ENCODE data around the gene RFX3. TPM values are rescaled to one million over a fixed set of nuclear protein-coding genes. Genes with fewer than 3 reads are reported as not detected.

RFX3 gene
- total RNA-seq, 2 experiments from 2014 or later, result 22.9 to 24.8 TPM

DNA sequence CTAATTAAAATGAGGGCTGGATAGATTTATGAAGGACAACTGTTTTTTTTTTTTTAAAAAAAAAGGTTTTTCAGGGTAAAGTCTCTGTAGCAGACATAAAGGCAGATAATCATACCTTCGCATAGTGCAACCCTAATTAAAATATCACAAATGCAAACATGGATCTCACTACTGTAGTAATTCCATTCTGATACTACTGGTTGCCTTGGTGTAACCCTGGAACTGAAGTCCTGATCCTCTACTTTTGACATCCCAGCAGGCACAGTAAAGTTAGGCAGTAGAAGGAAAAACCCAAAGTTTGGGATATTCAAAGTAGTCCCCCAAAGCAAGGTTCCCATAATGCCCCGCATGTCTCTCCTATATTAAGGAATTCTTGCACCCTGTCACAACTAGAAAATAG, 19.6 kb downstream of the RFX3 start:
- no peaks in the 10 kb centered on the region for H3K4me1 ChIP-seq (ENCODE audit: insufficient read depth, low read length)
- H3K27ac ChIP-seq (ENCODE audit: low read depth in 1 of 2, low read length in 2 of 2), result no peak overlapping the region
- H3K4me3 Mint-ChIP-seq, result no peak overlapping the region
- H3K9me3 Mint-ChIP-seq, result no peaks in the 10 kb centered on the region
- H3K36me3 ChIP-seq (ENCODE audit: insufficient read depth, low read length), result no peaks in the 10 kb centered on the region
- H3K27me3 Mint-ChIP-seq, result no peaks in the 10 kb centered on the region
- no peak overlapping the region for H3K27ac Mint-ChIP-seq
- TF ChIP-seq, protein P1, sequence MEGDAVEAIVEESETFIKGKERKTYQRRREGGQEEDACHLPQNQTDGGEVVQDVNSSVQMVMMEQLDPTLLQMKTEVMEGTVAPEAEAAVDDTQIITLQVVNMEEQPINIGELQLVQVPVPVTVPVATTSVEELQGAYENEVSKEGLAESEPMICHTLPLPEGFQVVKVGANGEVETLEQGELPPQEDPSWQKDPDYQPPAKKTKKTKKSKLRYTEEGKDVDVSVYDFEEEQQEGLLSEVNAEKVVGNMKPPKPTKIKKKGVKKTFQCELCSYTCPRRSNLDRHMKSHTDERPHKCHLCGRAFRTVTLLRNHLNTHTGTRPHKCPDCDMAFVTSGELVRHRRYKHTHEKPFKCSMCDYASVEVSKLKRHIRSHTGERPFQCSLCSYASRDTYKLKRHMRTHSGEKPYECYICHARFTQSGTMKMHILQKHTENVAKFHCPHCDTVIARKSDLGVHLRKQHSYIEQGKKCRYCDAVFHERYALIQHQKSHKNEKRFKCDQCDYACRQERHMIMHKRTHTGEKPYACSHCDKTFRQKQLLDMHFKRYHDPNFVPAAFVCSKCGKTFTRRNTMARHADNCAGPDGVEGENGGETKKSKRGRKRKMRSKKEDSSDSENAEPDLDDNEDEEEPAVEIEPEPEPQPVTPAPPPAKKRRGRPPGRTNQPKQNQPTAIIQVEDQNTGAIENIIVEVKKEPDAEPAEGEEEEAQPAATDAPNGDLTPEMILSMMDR (IDR thresholded peaks at IDR 0.05), result no peak
- DNase-seq, result no peak
- no peak overlapping the region for H3K4me3 ChIP-seq (ENCODE audit: low read length)
- peaks cover 45% of the 10 kb centered on the region for H3K4me1 Mint-ChIP-seq (ENCODE audit: low read depth)
- no peaks in the 10 kb centered on the region for H3K9me3 ChIP-seq (ENCODE audit: control insufficient read depth in 1 of 2, insufficient read depth in 1 of 2, low read length in 2 of 2)
- ChIA-PET POLR2A (no interaction called here), CTCF (interaction anchor here (1.3 kb wide), 1 partner anchor 8 kb away, joined by 4 read pairs; no protein-coding TSS in a partner anchor)
- intact Hi-C loops (cut with DNase I, micrococcal nuclease), result loop anchor here in 1 of 2 experiments (2.0 kb wide), 1 partner anchor 19 kb away; no protein-coding TSS in a partner anchor
- no peak for ATAC-seq (ENCODE audit: poor library complexity)
- H3K27me3 ChIP-seq (ENCODE audit: control insufficient read depth in 1 of 2, insufficient read depth in 2 of 2, low read length in 2 of 2), result no peaks in the 10 kb centered on the region
- H3K36me3 Mint-ChIP-seq (ENCODE audit: low read depth), result no peaks in the 10 kb centered on the region

DNA sequence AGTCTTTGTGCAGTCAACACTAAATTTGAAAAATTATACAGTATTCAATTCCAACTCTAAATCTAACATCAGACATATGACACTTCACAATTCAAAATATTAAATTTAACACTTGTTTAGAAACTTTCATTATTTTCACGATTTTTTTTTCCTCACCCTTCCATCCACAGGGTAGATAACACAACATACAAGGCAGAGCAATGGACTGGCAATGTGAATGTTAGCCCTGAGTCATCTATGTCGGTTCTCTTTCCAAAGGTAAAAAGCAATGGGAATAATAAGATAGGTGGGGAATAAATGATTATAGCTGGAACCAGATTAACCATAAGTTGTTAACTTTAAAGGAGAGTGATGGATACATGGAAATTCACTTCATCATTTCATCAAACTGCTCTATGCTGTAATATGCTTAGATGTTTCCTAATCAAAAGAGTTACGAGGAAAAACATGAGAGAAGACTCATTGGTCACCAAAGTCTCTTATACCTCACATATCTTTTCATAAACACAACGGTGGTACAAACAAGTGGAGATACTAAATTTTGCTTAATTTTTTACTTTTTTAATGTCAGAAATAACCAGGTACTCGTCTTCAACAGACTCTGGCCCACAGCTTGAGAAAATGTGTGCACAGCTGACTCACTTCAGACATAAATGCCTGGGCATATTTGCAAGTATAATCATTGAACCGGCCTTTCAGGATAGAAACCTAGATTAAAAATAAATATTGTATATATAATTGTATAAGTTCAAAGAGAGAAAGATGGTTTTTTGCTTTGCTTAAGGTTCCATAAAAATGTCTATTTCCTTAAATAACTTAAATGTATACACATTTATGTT, 23.0 kb downstream of the RFX3 start:
- no peaks in the 10 kb centered on the region for H3K36me3 ChIP-seq (ENCODE audit: insufficient read depth, low read length)
- no peaks in the 10 kb centered on the region for H3K36me3 Mint-ChIP-seq (ENCODE audit: low read depth)
- no peaks in the 10 kb centered on the region for H3K9me3 Mint-ChIP-seq
- H3K27ac Mint-ChIP-seq, result no peak overlapping the region
- H3K27me3 Mint-ChIP-seq, result no peaks in the 10 kb centered on the region
- no peak overlapping the region for H3K27ac ChIP-seq (ENCODE audit: low read depth in 1 of 2, low read length in 2 of 2)
- no peak overlapping the region for H3K4me3 ChIP-seq (ENCODE audit: low read length)
- DNase-seq, result no peak
- intact Hi-C loops (cut with DNase I, micrococcal nuclease), result no loop called here
- H3K27me3 ChIP-seq (ENCODE audit: control insufficient read depth in 1 of 2, insufficient read depth in 2 of 2, low read length in 2 of 2), result no peaks in the 10 kb centered on the region
- no peaks in the 10 kb centered on the region for H3K9me3 ChIP-seq (ENCODE audit: control insufficient read depth in 1 of 2, insufficient read depth in 1 of 2, low read length in 2 of 2)
- no peak overlapping the region for H3K4me3 Mint-ChIP-seq
- TF ChIP-seq, protein P1 (IDR thresholded peaks at IDR 0.05), result no peak
- ATAC-seq (ENCODE audit: poor library complexity), result no peak
- no peaks in the 10 kb centered on the region for H3K4me1 ChIP-seq (ENCODE audit: insufficient read depth, low read length)
- H3K4me1 Mint-ChIP-seq (ENCODE audit: low read depth), result peaks cover 35% of the 10 kb centered on the region
- POLR2A ChIA-PET, result interaction anchor here (0.6 kb wide), 1 partner anchor 463 kb away, joined by 3 read pairs; no protein-coding TSS in a partner anchor
- CTCF ChIA-PET, result no interaction called here

DNA sequence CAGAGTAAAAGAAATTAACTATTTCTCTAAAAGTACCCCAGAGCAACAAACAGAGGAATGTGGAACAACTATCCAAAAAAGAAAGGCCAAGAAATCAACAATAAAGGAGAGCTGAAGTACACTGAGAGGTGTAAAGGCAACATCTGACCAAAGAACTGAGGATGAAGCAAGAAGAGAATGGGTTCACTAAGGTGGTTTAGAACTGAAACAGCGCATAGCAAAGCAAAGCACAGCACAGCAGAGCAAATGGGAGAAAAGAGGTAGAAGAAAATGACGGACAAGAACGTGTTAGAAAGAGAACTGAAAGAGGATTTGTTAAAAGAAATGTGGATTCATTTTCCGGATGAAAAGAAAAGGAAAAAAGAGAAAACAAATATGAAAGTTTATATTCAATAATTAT, 25.8 kb downstream of the RFX3 start:
- no peak overlapping the region for H3K4me3 ChIP-seq (ENCODE audit: low read length)
- POLR2A ChIA-PET, result no interaction called here
- ATAC-seq (ENCODE audit: poor library complexity) (no peak), DNase-seq (no peak)
- Mint-ChIP-seq H3K27ac (no peak overlapping the region), H3K4me1 (ENCODE audit: low read depth) (peaks cover 33% of the 10 kb centered on the region), H3K9me3 (no peaks in the 10 kb centered on the region), H3K27me3 (no peaks in the 10 kb centered on the region), H3K36me3 (ENCODE audit: low read depth) (no peaks in the 10 kb centered on the region), H3K4me3 (no peak overlapping the region)
- no peaks in the 10 kb centered on the region for H3K36me3 ChIP-seq (ENCODE audit: insufficient read depth, low read length)
- CTCF ChIA-PET, result no interaction called here
- intact Hi-C loops (cut with DNase I, micrococcal nuclease), result no loop called here
- no peaks in the 10 kb centered on the region for H3K4me1 ChIP-seq (ENCODE audit: insufficient read depth, low read length)
- H3K27me3 ChIP-seq (ENCODE audit: control insufficient read depth in 1 of 2, insufficient read depth in 2 of 2, low read length in 2 of 2), result no peaks in the 10 kb centered on the region
- no peaks in the 10 kb centered on the region for H3K9me3 ChIP-seq (ENCODE audit: control insufficient read depth in 1 of 2, insufficient read depth in 1 of 2, low read length in 2 of 2)
- TF ChIP-seq, protein P1 (IDR thresholded peaks at IDR 0.05), result no peak
- no peak overlapping the region for H3K27ac ChIP-seq (ENCODE audit: low read depth in 1 of 2, low read length in 2 of 2)
